Measurements from ENCODE around the gene NEK2. TPM values are rescaled to one million over a fixed set of nuclear protein-coding genes. Genes with fewer than 3 reads are reported as not detected.
"Not testable (repeated sequence)": the region's sequence is repeated elsewhere in the genome, so short reads cannot be mapped to it uniquely, and the experiment has no call there.

NEK2 gene
- total RNA-seq, 1 experiment from 2014 or later = 17.6 TPM

GRCh38 chr1:211722277-211723175 lies 47.1 kb upstream of the NEK2 start:
- H3K14ac ChIP-seq (ENCODE audit: insufficient read depth, low read length) = no peak overlapping the region
- H3K27me3 Mint-ChIP-seq (ENCODE audit: low read depth) = peaks cover 2% of the 10 kb centered on the region; the same call in 1 of the 2 replicates

GRCh38 chr1:211716555-211716954 lies 41.1 kb upstream of the NEK2 start:
- not testable (repeated sequence) for H4K20me1 ChIP-seq (ENCODE audit: control insufficient read depth, insufficient read depth, insufficient read length); H2BK15ac ChIP-seq (ENCODE audit: low read depth, low read length); H3K79me1 ChIP-seq (ENCODE audit: insufficient read depth, low read depth, low read length, poor library complexity, severe bottlenecking); H3K4me3 Mint-ChIP-seq; H3K18ac ChIP-seq (ENCODE audit: insufficient read length, low read depth, low read length); H3K9me3 Mint-ChIP-seq; H4K8ac ChIP-seq (replicated peaks; ENCODE audit: insufficient read length, low read depth, low read length); H4K91ac ChIP-seq (ENCODE audit: insufficient read length, low read depth, low read length); H2BK20ac ChIP-seq (ENCODE audit: low read depth, low read length, poor library complexity, severe bottlenecking); H3K4me2 ChIP-seq (ENCODE audit: insufficient read depth, insufficient read length, low read length); H3K27ac ChIP-seq (ENCODE audit: insufficient read length, low read depth, low read length); H2BK12ac ChIP-seq (ENCODE audit: insufficient read length, low read depth, low read length); H3K4me1 Mint-ChIP-seq; H3T11ph ChIP-seq (ENCODE audit: low read length); H3K27ac Mint-ChIP-seq; H2BK5ac ChIP-seq (ENCODE audit: insufficient read length, low read length); H3K4me1 ChIP-seq (ENCODE audit: insufficient read depth, low read length); H3K79me2 ChIP-seq (ENCODE audit: insufficient read depth, low read length); H3K9me3 ChIP-seq (ENCODE audit: control insufficient read depth, low read depth, low read length); H2BK120ac ChIP-seq (ENCODE audit: low read depth, low read length, poor library complexity, severe bottlenecking); DNase-seq; H2AK5ac ChIP-seq (ENCODE audit: insufficient read length, low read length); H4K5ac ChIP-seq (ENCODE audit: insufficient read length, low read depth, low read length); H3K23me2 ChIP-seq (ENCODE audit: insufficient read length, low read depth, low read length, poor library complexity, severe bottlenecking); H3K9ac ChIP-seq (ENCODE audit: extremely low read depth, insufficient read length, low read length); H3K36me3 Mint-ChIP-seq (ENCODE audit: insufficient read depth in 1 of 3, low read depth in 3 of 3); H2AFZ ChIP-seq (ENCODE audit: low read length); H3K23ac ChIP-seq (ENCODE audit: insufficient read length, low read depth, low read length); H3K27me3 Mint-ChIP-seq (ENCODE audit: low read depth); H3K14ac ChIP-seq (ENCODE audit: insufficient read depth, low read length); H3K4ac ChIP-seq (ENCODE audit: low read depth, low read length); H3K27me3 ChIP-seq (ENCODE audit: insufficient read depth, low read length); H3K56ac ChIP-seq (ENCODE audit: insufficient read length, low read depth, low read length)
- WGBS (ENCODE audit: extremely low coverage, insufficient read length, low lambda C conversion rate) = no CpG with 5 or more reads among the region's 4 CpGs

More at GRCh38 chr1:211722277-211723175, 47.1 kb upstream of the NEK2 start:
- Histone ChIP-seq H3K79me2 (ENCODE audit: insufficient read depth, low read length) (no peaks in the 10 kb centered on the region), H2BK5ac (ENCODE audit: insufficient read length, low read length) (no peak overlapping the region), H3K4me2 (ENCODE audit: insufficient read depth, insufficient read length, low read length) (no peak overlapping the region), H2AK5ac (ENCODE audit: insufficient read length, low read length) (no peak overlapping the region), H4K5ac (ENCODE audit: insufficient read length, low read depth, low read length) (no peak overlapping the region), H3K9me3 (ENCODE audit: control insufficient read depth, low read depth, low read length) (no peaks in the 10 kb centered on the region), H3K56ac (ENCODE audit: insufficient read length, low read depth, low read length) (no peak overlapping the region), H3K27ac (ENCODE audit: insufficient read length, low read depth, low read length) (no peak overlapping the region), H3K79me1 (ENCODE audit: insufficient read depth, low read depth, low read length, poor library complexity, severe bottlenecking) (no peaks in the 10 kb centered on the region), H2BK120ac (ENCODE audit: low read depth, low read length, poor library complexity, severe bottlenecking) (no peak overlapping the region), H3K27me3 (ENCODE audit: insufficient read depth, low read length) (no peaks in the 10 kb centered on the region), H4K8ac (replicated peaks; ENCODE audit: insufficient read length, low read depth, low read length) (no peak overlapping the region), H3K18ac (ENCODE audit: insufficient read length, low read depth, low read length) (no peak overlapping the region), H3K4ac (ENCODE audit: low read depth, low read length) (no peak overlapping the region), H2AFZ (ENCODE audit: low read length) (no peak overlapping the region), H2BK20ac (ENCODE audit: low read depth, low read length, poor library complexity, severe bottlenecking) (no peak overlapping the region), H2BK12ac (ENCODE audit: insufficient read length, low read depth, low read length) (no peak overlapping the region), H3K23me2 (ENCODE audit: insufficient read length, low read depth, low read length, poor library complexity, severe bottlenecking) (no peaks in the 10 kb centered on the region), H3K23ac (ENCODE audit: insufficient read length, low read depth, low read length) (no peak overlapping the region), H4K91ac (ENCODE audit: insufficient read length, low read depth, low read length) (no peak overlapping the region), H3K4me1 (ENCODE audit: insufficient read depth, low read length) (no peaks in the 10 kb centered on the region), H3K9ac (ENCODE audit: extremely low read depth, insufficient read length, low read length) (no peak overlapping the region), H2BK15ac (ENCODE audit: low read depth, low read length) (no peak overlapping the region), H3T11ph (ENCODE audit: low read length) (no peak overlapping the region), H4K20me1 (ENCODE audit: control insufficient read depth, insufficient read depth, insufficient read length) (no peaks in the 10 kb centered on the region)
- no CpG with 5 or more reads among the region's 6 CpGs for WGBS (ENCODE audit: extremely low coverage, insufficient read length, low lambda C conversion rate)
- Mint-ChIP-seq H3K9me3 (no peaks in the 10 kb centered on the region), H3K36me3 (ENCODE audit: insufficient read depth in 1 of 3, low read depth in 3 of 3) (no peaks in the 10 kb centered on the region), H3K4me1 (no peaks in the 10 kb centered on the region), H3K4me3 (no peak overlapping the region), H3K27ac (no peak overlapping the region)
- TF ChIP-seq CTCF (conservative IDR thresholded peaks at IDR 0.05) = no peak
- no peak for DNase-seq
